ENCODE data around the gene CRIP1.

DNA sequence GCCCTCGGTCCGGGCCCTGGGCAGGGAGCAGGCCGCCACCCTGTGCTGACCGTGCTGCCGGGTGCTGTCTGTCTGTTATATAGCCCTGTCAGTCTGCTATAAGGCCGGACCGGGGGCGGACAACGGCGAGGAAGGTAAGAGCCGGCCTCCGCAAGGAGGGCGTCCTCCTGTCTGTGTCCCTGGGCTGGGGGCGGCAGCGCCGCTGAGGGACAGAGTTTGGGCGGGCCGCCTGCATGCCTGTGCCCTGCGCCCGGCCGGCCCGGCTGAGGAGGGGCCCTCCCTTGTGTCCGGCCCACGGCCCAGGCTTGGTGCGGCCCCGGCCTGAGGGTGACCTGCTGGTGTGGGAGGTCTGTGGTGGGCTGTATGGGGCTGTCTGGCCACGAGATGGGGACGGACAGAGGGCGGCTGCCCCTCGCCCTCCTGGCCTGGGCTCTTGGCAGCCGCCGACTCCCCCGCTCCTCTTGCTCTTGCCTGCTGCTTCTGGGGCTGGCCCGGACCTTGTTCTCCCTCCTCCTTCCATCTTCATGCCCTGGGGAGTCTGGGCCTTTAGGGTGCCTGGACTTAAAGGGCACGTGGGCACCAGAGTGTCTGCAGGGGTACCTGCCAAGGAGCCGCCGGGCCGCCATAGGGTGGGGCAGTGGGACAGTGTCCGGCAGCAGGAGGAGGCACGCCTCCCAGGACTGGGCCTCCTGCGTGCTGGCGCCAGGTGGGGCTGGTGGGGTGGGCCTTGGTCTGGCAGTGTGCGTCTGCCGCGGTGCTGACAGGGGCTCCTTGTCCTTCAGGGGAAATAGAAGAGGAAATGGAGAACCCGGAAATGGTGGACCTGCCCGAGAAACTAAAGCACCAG, 37.2 kb upstream of the CRIP1 start:
- TF ChIP-seq, protein P1, sequence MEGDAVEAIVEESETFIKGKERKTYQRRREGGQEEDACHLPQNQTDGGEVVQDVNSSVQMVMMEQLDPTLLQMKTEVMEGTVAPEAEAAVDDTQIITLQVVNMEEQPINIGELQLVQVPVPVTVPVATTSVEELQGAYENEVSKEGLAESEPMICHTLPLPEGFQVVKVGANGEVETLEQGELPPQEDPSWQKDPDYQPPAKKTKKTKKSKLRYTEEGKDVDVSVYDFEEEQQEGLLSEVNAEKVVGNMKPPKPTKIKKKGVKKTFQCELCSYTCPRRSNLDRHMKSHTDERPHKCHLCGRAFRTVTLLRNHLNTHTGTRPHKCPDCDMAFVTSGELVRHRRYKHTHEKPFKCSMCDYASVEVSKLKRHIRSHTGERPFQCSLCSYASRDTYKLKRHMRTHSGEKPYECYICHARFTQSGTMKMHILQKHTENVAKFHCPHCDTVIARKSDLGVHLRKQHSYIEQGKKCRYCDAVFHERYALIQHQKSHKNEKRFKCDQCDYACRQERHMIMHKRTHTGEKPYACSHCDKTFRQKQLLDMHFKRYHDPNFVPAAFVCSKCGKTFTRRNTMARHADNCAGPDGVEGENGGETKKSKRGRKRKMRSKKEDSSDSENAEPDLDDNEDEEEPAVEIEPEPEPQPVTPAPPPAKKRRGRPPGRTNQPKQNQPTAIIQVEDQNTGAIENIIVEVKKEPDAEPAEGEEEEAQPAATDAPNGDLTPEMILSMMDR (IDR thresholded peaks at IDR 0.05; ENCODE audit: insufficient read depth, low read length, poor library complexity, severe bottlenecking): no peak
- TF ChIP-seq EZH2phosphoT487 (conservative IDR thresholded peaks at IDR 0.05; ENCODE audit: low read length): no peak

Data from SU-DHL-6 (cell line).